GM19099 (cell line): ENCODE measurements around the gene DYNLRB1.

Source experiments
- POLR2A ChIP-seq: IDR thresholded peaks from 3 replicates; pipeline ENCODE4 v1.6.1; 2011; ENCODE audit warnings: low read depth; ENCODE audit not compliant: insufficient read length; ENCODE audit errors: extremely low read depth

Gene DYNLRB1

DNA sequence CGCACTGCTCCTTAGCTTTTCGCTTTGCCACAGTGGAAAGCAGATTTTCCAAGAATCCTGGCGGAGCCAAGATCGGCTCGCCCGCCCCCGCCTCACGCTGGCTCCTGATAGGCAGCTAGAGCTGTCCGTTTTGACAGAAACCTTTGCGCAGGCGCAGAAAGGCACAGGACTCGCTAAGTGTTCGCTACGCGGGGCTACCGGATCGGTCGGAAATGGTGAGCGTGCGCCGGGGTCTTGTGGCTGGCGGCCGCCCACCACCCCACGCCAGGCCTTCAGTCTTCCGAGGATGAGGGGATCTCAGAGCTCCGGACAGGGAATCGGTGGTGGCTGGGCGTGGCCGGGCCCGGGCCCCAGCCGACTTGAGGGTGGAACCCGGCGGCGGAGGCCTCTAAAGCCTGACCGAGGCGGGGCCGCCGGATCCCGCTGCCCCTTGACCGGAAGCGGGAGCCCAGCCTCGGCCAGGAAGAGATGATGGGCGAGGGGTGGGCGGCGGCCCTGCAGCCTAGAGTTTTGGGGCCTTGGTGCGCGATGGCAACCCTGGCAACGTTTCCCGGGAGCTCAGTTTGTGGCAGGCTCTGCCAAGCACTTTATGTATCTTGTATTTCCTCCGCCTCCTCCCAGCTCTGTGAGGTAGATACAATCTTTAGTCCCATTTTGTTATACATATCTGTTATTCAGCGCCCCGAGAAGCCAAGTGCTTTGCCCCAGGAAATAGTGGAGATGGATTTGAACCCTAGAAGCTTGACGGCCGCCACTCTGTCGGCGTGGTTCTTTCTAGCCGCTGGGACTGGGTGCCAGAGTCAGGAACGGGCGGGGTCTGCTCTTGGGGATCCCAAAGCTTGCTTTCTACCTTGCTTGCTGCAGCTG lies at the start of gene DYNLRB1:
DYNLRB1 (plus strand) TSS at position 176 of the 867 bp plus-strand sequence; CDS start at position 213, 37 bp downstream.
- peak; percentile 74 for TF ChIP-seq POLR2A

DNA sequence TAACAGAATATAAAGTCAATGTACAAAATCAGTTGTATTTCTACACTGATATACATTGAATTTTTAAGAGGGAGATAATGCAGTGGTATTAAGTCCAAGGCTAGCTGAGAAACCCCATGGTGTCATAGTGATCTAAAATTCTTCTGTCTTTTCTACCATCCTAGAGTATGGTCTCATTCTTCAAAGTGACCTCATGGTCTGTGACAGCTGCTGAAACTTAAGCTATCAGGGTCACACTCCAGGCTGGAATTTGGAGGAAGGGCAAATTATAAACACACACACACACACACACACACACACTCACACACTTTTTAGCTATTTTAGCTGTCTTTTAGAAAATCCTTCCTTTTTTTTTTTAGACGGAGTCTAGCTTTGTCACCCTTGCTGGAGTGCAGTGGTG lies 47.3 kb upstream of the DYNLRB1 start:
- TF ChIP-seq POLR2A, result no peak

DNA sequence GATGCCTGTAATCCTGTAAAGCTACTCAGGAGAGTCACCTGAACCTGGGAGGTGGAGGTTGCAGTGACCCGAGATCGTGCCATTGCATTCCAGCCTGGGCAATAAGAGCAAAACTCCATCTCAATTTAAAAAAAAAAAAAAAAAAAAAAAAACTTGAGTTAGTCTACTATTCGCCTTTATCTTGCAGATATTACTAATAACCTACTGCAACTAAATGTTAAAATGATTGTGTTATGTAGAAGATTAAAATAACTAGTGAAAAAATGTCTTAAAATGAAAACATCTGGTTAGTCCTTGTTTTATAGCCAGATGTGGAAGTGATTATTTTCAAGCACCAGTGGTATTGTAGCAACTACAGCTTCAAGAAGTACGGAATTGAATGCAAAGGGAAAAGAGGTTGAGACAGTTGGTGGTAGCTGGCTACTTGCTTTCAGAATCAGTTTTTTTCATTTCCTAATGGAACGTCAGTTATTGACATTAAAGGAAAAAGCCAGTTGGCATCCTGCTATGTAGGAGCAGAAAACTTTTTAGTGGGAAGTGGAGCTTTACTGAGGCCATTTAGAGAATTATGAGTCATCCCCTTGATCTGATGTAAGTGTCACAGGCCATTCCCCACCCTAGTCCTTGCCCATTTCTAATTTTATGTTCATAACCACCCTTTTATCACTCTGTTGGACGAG lies 43.8 kb upstream of the DYNLRB1 start:
- TF ChIP-seq POLR2A, result no peak

DNA sequence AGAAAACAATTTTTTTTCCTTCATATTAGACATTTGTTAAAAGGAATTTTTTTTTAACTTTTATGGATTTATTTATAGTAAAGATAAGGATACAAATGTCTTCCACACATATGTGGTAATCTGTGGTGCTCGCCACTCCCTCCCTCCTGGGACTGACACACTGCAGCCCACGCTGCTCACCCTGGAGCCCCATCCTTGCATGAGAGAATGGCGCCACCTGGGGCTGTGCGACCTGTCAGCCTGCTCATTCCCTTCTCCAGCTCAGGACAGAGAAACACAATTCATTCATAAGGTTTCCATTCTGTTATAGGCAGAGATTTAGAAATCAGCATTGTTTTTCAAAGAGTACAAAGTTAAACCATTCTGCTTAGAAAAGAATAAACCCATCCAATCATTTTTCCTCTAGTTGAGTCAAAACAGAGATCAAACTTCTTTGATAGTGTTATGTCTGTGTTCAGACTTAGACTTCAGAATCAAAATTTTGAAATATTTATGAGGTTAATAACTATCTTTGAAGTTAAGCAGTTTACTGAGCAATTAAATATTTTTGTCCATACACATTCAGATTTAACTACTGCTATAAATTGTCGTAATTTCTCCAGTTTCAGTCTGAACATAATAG lies 42.8 kb upstream of the DYNLRB1 start:
- TF ChIP-seq POLR2A, result no peak

DNA sequence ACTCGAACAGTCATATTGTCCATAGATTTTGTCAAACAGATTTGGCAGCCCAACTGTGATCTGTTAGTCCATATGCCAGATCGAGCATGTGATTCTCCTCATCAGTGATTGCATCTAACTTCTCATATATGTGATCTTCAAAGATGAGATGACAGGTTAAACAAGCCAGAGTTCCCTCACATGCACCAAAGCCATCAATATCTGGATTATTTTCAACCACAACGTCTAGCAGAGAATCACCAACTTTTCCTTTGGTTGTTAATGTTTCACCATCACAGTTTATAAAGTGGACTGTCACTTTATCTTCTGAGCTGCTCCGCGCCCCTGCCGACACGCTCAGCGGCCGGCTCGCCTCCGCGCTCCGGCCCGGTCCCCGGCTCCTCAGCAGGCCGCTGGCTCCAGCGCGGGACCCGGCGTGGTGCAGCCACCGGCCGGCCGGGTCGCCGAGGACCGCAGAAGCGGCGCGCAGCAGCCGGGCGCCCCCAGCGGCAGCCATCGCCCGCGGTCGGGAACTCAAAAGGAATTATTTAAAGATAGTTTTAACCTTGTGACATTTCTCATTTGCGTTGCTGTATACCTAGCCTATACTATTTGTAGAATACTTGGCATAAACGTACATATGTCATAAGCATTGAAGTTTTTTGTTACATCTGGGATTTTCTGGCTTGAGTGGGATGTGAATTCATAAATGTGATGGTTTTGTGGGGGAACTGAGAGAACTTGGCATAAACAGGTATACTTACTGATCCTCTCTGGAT lies 40.1 kb upstream of the DYNLRB1 start:
- TF ChIP-seq POLR2A, result no peak

DNA sequence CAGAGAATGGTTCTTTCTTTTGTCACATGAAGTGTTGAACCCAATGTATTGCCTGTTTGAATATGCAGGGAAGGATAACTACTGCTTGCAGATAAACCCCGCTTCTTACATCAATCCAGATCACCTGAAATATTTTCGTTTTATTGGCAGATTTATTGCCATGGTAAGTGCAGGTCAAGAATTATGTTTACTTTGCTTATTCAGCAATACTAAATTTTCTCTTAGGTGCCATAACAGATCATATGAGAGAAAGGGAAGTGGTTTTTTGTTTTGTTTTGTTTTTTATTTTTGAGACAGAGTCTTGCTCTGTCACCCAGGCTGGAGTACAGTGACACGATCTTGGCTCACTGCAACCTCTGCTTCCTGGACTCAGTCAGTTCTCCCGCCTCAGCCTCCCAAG lies 36.6 kb upstream of the DYNLRB1 start:
- TF ChIP-seq POLR2A, result no peak

DNA sequence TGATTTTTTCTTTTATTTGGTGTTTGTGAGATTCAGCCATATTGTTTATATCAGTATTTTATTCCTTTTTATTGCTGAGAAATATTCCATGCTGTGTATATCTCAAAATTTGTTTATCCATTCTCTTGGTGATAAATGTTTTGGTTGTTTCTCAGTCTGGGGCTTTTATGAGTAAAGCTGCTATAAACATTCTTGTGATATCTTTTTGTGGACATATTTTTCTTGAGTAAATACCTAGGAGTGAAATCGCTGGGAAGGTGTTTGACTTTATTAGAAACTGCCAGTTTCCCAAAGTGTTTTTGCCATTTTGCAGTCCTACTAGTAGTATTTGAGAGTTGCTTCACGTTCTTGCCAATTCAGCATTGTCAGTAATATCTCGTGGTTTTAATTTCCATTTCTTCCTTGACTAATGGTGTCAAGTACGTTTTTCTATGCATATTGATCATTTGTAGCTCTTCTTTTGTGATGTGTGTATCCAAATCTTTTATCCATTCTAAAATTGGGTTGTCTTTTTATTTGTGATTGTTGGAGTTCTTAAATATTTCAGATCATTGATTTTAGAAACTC lies 31.1 kb upstream of the DYNLRB1 start:
- TF ChIP-seq POLR2A, result no peak

DNA sequence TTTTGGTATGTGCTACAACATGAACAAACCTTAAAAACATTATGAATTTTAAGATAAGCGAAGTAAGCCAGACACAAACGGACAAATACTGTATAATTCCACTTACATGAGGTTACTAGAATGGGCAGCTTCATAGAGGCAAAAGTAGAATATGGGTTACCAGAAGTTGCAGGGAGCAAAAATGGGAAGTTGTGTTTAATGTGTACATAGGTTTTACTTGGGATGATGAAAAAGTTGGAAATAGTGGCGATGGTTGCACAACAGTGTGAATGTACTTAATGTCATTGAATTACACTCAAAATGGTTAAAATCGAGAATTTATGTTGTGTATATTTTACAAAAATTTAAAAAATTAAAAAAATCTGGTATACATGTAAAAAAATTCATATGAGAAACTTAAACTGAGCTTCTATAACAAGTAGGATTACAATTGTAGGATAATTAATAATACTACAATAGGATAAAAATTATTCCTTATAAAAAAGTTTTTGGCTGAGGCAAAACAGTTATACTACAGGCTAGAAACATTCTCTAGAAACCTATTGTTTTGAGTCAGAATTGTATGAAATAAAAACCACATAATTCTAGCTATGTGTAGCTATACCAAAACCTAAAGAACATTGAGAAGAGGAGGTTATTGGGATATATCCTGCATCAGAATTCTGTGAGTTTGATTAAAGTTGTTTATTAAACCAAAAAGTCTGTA lies 24.8 kb upstream of the DYNLRB1 start:
- no peak for TF ChIP-seq POLR2A

DNA sequence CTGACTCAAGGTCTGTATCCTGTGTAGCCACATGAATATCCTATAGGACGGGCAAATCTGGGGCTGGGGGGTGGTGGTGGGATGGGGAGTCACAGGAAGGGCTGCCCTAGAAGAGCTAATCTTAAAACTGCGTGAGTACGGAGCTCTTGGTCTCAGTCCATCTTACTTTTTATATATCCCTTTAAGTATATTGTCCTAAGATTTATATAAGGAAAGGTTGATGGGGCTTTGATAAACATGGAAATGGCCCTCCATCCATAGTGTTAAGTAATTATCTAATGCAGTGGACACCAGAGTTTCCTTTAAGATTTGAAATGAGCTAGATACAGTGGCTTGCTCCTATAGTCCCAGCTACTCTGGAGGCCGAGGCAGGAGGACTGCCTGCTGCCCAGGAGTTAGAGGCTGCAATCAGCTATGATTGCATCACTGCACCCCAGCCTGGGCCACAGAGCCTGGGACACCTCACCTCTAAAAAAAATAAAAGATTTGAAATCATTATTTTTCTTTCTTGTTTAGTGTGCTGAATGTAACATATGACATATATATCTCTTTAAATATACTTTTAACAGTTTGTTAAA lies 24.2 kb upstream of the DYNLRB1 start:
- TF ChIP-seq POLR2A, result no peak

DNA sequence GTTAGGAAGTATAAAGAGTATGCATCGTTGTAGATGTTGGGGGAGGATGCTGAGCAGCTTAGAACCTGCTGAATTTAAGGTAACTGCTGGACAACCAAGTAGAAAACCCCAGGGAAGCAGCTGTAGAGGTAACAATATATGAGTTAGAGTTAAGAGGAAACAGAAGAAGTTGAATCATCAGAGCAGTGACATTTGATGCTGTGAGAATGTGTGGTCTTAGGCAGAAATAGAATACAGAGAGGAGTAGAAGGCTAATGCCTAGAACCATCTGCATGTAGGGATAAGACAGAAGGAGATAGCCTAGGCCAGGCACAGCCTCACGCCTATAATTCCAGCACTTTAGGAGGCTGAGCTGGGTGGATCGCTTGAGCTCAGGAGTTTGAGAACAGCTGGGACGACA lies 22.6 kb upstream of the DYNLRB1 start:
- TF ChIP-seq POLR2A, result no peak

DNA sequence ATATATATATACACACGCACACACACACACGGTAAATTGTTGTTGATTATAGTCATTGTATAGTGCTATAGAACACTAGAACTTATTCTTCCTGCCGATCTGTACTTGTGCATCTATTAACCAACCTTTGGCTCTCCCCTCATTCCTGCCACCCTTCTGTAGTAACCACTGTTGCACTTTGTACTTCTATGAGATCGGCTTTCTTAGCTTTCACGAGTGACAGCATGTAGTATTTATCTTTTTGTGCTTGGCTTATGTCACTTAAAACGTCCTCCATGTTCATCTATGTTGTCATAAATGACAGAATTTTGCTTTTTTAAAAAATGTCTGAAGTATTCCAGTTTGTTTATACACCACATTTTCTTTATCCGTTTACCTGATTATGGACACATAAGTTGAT lies 20.9 kb upstream of the DYNLRB1 start:
- TF ChIP-seq POLR2A, result no peak

DNA sequence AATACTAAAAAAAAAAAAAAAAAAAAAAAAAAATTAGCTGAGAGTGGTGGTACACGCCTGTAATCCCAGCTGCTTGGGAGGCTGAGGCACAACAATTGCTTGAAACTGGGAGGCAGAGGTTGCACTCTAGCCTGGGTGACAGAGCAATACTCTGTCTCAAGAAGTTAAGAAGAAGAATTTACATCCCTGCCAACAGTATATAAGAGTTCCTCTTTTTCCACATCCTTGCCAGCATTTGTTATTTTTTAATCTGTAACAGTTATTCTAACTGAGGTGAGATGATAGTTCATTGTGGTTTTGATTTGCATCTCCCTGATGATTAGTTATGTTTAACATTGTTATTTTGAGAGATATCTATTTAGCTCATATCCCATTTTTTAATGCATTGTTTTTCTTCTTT lies 20.3 kb upstream of the DYNLRB1 start:
- no peak for TF ChIP-seq POLR2A

DNA sequence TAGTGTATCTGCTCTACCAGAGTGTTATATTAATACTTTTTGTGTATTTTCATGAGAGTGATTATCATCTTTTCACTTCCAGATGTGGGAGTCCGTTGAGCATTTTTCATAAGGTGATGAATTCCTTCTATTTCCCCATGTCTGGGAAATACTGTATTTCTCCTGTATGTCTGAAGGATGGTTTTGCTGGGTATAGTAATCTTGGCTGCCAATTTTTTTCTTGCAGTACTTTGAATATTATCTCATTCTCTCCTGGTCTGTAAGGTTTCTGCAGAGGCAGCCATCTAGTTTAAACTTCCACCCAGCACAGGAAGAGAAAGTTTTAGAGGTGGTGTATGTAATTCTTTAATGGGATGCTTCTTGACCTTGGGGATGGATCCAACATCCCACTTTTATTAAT lies 15.4 kb upstream of the DYNLRB1 start:
- no peak for TF ChIP-seq POLR2A

DNA sequence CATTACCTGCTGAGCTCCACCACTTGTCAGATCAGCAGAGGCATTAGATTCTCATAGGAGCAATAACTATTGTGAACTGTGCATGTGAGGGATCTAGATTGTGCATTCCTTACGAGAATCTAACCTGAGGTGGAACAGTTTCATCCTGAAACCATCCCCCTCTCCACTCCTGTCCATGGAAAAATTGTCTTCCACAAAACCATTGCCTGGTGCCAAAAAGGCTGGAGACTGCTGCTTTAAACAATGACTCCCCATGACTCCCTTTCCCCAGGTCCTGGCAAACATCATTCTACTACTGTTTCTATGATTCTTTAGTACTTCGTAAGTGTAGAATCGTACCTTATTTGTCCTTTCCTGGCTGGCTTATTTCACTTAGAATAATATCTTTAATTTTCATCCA lies 9.7 kb upstream of the DYNLRB1 start:
- TF ChIP-seq POLR2A, result no peak
